HL-60 (cell line): ENCODE data around the gene PSIP1.
"Not testable (repeated sequence)": the region's sequence is repeated elsewhere in the genome, so short reads cannot be mapped to it uniquely, and the experiment has no call there.

Experiments used
- DNase-seq, 2 experiments: peaks; one replicate each; pipeline ENCODE4 v3.0.0-alpha.2; 2010 to 2020; ENCODE audit warnings: low read depth in 1 of 2, low spot score in 1 of 2
- H3K27ac ChIP-seq: fragments of 250-450 bp; sonication (Bioruptor Pico); replicated peaks from 2 replicates; pipeline ENCODE4 v1.5.1; 2020; ENCODE audit warnings: mild to moderate bottlenecking, moderate library complexity
- H3K27me3 ChIP-seq: fragments of 250-450 bp; sonication (Bioruptor Pico); 2 replicates; pipeline ENCODE4 v1.5.1; 2021; ENCODE audit warnings: mild to moderate bottlenecking, moderate library complexity; ENCODE audit not compliant: insufficient read depth, poor library complexity, severe bottlenecking
- H3K4me3 ChIP-seq: replicated peaks from 2 replicates; pipeline ENCODE4 v1.5.1; 2011; ENCODE audit warnings: mild to moderate bottlenecking, control low read depth, low read length; ENCODE audit not compliant: insufficient read depth
- CTCF ChIP-seq: IDR thresholded peaks from one replicate; pipeline ENCODE4 v1.5.1; 2011; ENCODE audit warnings: low read length, control low read depth, inconsistent platforms; ENCODE audit not compliant: insufficient read depth
- GABPA ChIP-seq: IDR thresholded peaks from 2 replicates; pipeline ENCODE4 v1.6.1; 2012; ENCODE audit warnings: low read depth
- POLR2AphosphoS5 ChIP-seq: IDR thresholded peaks from 2 replicates; pipeline ENCODE4 v1.6.1; 2012; ENCODE audit warnings: low read depth
- REST ChIP-seq: IDR thresholded peaks from 2 replicates; pipeline ENCODE4 v1.6.1; 2012; ENCODE audit warnings: low read depth; ENCODE audit not compliant: insufficient replicate concordance
- SPI1 ChIP-seq: IDR thresholded peaks from 2 replicates; pipeline ENCODE4 v1.6.1; 2012; ENCODE audit warnings: low read depth, mild to moderate bottlenecking, borderline replicate concordance

Gene PSIP1

GRCh38 chr9:15453956-15454355 lies 56.8 kb downstream of the PSIP1 start:
- TF ChIP-seq GABPA (no peak), SPI1 (no peak), CTCF (no peak), POLR2AphosphoS5 (no peak), REST (no peak)
- H3K27me3 ChIP-seq: no peaks in the 10 kb centered on the region
- H3K27ac ChIP-seq: no peak overlapping the region
- H3K4me3 ChIP-seq: no peak overlapping the region
- no peak for DNase-seq

- TF ChIP-seq GABPA: no peak
- no peak for TF ChIP-seq CTCF
- no peak for TF ChIP-seq REST
- no peak for TF ChIP-seq SPI1
- no peak for TF ChIP-seq POLR2AphosphoS5
- Histone ChIP-seq H3K27ac (no peak overlapping the region), H3K27me3 (no peaks in the 10 kb centered on the region), H3K4me3 (no peak overlapping the region)
- DNase-seq: no peak
Measured at GRCh38 chr9:15444141-15444540, 66.6 kb downstream of the PSIP1 start.

- not testable (repeated sequence) for H3K4me3 ChIP-seq, DNase-seq, H3K27me3 ChIP-seq, H3K27ac ChIP-seq
Measured at GRCh38 chr9:15442264-15442663, 68.5 kb downstream of the PSIP1 start.

GRCh38 chr9:15441841-15442240 lies 68.9 kb downstream of the PSIP1 start:
- not testable (repeated sequence) for DNase-seq, H3K27ac ChIP-seq, H3K4me3 ChIP-seq, H3K27me3 ChIP-seq

GRCh38 chr9:15438891-15439290 lies 71.9 kb downstream of the PSIP1 start:
- no peak for TF ChIP-seq GABPA
- TF ChIP-seq SPI1: no peak
- no peak for TF ChIP-seq POLR2AphosphoS5
- TF ChIP-seq CTCF: no peak
- no peak for TF ChIP-seq REST
- no peaks in the 10 kb centered on the region for H3K27me3 ChIP-seq
- H3K27ac ChIP-seq: no peak overlapping the region
- no peak overlapping the region for H3K4me3 ChIP-seq
- no peak for DNase-seq
